Measurements from ENCODE around the gene LCAT. TPM values are rescaled to one million over a fixed set of nuclear protein-coding genes. Genes with fewer than 3 reads are reported as not detected.
"Not testable (repeated sequence)": the region's sequence is repeated elsewhere in the genome, so short reads cannot be mapped to it uniquely, and the experiment has no call there.

LCAT gene
- total RNA-seq, 1 donor from 2014 or later, result 15.3 TPM

DNA sequence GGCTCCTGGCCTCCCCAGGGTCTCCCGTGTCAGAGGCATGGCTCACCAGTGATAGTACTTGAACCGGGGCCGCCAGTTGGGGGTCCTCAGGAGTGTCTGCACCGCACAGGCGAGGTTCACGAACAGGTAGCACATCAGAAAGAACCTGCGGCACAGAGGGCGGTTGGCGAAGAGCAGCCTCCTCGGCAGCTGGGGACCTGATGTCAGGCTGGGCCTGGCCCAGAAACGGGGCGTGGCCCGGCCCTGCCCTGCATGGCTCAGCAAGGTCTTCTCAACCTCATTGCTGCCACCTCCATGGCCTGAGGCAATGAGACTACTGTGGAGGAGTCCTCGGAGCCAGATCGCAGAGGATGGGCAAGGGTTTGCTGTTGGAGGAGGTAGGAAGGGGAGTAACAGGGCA, 4.1 kb upstream of the LCAT start:
- DNase-seq (ENCODE audit: low read depth), result no peak

DNA sequence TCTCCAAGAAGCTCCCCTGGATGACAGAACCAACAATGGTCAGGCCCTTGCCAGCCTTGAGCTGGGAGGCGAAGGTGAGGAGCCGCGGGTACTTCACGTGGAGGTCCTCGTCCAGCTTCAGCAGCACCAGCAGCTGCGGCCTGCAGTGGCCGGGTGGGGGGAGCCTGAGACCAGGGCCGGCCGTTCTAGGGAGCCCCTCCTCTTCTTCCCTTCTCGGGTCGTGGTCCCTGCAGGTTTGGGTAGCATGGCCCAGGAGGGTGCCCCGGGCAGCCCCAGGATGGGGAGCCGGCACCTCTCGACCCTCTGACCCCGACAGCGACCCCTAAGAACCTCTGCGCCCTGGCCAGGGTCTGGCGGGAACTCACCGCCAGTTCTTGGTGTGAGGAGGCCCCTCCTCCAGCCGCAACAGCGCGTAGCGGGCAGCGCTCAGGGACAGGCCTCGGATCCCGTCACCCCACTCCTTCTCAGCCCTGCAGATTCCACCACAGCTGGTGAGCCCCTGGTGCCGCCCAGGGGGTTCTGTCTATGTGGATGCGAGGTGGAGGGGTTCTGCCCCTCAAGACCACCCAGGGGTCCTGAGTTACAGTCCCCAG, 3.1 kb upstream of the LCAT start:
- no peak for DNase-seq (ENCODE audit: low read depth)

DNA sequence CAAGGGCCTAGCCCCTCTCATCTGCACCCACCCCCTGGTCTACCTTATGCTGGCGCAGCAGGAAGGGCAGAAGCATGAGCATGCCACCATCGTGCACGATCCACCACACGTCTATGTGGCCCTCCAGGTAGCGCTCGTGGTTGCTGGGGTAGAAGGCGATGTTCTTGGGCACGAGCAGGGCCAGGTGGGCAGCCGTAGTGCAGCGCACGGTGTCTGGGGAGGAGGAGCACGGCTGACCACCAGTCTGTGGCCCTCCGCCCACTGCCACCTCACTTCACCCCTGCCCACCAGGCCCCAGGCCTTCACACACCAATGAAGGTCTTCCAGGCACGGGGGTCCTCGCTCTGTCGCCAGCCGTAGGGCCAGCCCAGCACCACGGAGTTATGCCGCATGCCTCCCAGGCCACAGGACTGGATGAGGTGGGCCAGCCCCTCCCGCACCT, 2.2 kb upstream of the LCAT start:
- DNase-seq (ENCODE audit: low read depth), result no peak

DNA sequence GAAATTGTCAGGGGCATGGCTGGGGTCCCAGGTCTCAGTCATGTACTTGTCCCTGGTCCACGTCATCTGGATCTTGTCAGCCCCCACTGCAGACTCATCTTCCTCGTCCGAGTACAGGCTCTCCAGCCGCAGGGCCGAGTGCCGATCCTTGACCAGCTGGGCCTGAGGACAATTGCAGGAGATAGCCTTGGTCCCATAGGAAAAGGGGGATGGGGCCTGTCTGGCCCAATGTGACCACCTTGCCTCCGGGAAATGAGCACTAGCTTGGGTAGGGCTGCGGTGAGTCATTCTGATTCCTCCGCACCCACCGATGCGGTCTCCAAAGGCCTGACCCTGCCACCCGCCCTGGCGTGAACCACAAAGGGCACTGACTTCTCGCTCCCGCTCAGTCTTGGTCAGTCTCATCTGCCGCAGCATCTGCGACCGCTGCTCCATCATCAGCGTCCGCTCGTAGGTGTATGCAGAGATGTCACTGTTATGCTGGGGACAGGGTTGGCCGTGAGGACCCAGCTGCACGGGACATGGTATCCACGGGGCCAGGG, 1.5 kb upstream of the LCAT start:
- DNase-seq (ENCODE audit: low read depth), result peak; percentile 61

DNA sequence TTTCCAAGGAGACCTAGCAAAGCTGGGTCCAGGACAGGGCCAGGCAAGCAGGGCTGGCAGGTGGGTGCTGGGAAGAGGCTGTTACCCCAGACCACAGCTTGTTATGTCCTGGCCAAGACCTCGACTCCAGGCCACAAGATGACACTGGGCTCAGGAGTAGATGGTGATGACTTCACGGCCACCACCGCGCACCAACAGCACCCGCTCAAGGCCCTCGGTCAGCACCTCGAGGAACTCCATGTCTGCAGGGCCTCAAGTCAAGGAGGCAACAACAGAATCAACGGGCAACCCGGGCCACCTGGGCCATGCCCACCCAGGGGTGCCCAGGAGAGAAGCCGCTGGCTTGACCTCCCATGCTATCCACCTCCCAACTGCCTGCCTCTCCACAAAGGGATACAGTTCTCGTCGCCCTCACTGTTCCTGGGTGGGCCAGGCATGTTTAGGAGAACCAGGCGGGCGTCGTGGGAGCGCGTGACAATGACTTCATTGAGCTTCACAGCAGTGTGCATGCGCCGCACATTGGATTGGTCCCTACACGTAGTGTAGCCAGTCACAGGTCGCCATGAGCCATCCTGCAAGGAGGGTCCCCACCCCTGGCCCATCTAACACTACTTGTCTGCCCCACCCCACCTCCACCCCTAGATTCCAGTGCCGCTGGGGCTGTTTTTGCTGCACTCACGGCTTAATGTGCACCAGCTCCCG, 921 bp upstream of the LCAT start:
- peak; percentile 61 for DNase-seq (ENCODE audit: low read depth)

DNA sequence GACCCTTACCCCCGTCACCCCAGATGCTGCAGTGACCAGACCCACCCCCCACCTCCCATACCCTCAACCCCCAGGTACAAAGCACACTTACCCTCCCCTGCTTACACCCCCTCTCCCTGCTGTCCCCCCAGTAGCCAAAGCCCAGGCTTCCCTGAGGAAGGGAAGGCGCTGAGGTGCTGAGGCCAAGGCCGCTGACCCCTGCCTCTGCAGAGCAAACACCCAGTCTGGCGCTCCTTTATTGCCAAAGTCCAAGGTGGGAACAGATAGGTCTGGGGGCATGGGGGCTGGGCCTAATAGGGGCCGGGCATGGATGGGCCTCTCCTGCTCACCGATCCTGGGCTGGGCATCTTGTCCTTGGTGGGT, 683 bp downstream of the LCAT start:
- DNase-seq (ENCODE audit: low read depth), result no peak

DNA sequence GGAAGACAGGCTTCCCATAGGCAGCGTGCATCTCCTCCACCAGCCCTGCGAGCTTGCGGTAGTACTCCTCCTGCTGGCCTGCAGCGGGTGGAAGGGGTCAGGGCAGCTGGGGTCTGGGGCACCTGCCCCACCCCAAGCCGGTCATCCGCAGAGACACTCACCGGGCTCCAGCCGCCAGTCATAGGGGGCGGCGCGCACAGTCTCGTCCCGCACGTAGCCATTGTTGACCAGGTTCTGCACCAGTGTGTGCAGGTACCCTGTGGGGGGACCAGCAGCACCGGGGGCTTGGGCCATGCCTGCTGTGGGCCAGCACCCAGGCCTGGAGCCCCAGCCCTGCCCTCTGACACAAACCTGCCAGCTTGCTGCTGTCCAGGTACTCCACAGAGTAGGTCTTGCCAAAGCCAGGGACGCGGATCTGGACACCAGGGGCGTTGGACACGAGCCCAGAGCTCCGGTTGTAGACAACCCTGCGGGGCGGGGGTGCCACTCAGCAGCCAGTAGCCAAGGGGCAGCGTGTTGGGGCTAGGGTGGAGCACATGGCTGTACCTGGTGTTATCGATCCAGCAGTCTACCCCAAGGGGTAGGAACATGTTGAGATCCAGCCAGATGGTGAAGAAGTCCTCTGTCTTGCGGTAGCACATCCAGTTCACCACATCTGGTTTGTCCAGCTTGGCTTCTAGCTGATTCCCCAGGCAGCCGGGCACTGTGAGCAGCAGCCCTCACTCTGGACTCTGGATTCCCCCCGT, 1.2 kb downstream of the LCAT start:
- DNase-seq (ENCODE audit: low read depth), result no peak

DNA sequence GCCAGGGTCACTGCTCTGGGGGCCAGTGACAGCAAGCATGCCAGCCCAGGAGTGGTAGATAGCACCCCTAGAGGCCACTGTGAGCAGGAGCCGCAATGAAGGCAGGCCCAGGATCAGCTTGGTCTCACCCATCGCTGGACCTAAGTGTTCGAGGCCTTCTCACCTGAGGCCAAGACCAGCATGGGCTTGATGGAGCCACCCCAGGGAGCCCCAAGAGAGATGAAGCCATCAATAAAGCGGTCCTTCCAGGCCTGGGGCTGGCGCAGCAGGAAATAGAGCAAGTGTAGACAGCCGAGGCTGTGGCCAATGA, 1.8 kb downstream of the LCAT start:
- DNase-seq (ENCODE audit: low read depth), result peak; percentile 40

DNA sequence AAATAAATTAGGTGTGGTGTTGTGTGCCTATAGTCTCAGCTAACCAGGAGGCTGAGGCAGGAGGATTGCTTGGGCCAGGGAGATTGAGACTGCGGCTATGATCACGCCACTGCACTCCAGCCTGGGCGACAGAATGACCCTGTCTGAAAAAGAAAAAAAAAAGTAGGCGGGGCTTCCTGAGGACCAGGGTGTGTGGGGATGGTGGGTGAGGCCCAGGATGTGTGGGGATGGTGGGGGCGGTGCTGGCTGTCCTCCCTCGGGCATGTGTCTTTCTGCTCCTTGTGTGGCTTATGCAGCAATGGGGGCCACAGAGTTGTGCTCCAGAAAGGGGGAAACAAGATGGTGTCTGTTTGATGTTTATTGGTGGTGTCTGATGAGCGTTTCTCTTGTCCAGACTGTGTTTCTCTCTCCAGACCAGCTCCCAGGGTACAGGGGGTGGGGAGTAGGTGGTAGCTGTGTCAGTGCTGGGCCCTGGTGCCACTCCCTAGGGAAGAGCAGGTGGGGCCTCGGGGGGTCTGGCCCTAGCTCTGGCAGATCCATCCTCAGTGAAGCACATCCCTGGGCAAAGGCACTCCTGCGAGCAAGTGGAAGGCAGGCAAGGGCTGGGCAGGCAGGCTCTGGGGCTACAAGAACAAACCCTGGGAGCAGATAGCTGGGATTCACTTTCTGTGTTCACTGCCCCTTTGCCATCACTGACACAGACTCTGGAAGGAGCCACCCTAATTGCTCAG, 2.3 kb downstream of the LCAT start:
- DNase-seq (ENCODE audit: low read depth), result no peak

DNA sequence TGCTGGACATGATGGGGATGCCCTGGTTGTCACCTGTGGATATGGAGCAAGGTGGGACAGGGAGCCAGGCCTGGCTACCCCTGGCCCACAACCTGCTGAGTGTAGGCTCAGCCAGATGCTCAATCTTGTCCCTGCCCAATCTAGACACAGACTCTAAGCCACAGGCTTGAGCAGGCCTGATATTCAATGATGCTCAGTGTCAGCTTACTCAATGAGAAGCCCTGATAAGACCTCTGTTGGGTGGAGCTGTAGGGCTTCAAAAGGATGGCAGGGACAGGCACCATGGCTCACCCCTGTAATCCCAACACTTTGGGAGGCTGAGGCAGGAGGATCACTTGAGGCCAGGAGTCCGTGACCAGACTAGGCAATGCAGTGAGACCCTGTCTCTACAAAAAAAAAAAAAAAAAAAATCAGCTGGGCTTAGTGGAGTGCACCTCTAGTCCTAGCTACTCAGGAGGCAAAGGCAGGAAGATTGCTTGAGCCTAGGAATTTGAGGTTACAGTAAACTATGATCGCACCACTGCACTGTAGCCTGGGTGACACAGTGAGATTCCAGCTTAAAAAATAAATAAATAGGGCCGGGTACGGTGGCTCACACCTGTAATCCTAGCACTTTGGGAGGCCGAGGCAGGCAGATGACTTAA, 3.4 kb downstream of the LCAT start:
- no peak for DNase-seq (ENCODE audit: low read depth)

DNA sequence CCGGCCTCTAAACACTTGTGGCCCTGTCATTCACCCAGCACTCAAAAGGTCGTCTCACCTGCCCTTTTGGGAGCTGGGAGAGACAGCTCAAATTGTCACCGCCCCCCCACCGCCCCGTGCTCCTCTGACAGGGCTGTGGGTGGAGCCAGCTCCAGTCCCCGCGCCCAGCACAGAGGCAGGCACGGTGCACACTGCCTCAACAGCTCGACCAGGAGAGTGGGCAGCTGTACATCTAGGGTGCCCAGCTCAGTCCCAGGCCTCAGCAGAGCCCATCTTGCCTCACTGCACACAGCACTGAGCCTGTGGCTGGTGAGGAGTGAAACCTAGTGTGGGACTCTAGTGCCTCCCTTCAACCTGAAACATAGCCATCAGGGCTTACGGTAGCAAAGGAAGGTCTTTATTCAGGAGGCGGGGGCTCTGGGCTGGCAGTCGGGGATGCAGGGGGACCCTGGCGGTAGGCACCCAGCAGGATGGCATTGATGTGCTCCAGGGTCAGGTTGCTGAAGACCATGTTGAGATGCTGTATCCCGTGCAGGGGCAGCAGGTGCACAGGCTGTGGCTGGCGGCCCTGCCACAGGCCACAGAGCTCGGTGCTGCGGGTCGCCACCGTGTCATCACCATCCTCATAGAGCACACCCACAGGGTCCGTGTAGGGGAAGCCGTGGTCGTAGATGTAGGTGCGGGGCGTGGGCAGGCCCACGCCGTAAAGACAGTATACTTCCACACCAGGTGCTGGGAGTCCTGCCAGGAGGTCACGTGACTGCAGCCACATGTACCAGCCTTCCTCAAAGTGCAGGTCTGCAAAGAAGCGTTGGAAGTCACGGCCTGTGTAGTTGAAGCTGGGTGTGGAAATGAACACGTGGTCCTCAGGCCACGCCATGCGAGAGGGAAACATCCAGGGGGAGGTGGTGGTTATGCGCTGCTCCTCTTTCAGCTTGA, 4.1 kb downstream of the LCAT start:
- DNase-seq (ENCODE audit: low read depth), result peak; percentile 36

DNA sequence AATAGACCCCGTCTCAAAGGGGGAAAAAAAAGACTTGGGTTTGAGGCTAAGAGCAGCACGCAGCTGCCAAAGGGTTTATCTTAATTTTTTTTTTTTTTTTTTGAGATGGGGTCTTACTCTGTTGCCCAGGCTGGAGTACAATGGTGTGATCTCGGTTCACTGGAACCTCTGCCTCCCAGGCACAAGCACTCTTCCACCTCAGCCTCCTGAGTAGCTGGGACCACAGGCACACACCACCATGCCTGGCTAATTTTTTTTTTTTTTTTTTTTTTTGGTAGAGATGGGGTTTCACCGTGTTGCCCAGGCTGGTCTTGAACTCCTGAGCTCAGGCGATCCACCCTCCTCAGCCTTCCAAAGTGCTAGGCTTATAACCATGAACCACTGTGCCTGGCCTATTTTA, 6.2 kb downstream of the LCAT start:
- DNase-seq (ENCODE audit: low read depth), result not testable (repeated sequence)

DNA sequence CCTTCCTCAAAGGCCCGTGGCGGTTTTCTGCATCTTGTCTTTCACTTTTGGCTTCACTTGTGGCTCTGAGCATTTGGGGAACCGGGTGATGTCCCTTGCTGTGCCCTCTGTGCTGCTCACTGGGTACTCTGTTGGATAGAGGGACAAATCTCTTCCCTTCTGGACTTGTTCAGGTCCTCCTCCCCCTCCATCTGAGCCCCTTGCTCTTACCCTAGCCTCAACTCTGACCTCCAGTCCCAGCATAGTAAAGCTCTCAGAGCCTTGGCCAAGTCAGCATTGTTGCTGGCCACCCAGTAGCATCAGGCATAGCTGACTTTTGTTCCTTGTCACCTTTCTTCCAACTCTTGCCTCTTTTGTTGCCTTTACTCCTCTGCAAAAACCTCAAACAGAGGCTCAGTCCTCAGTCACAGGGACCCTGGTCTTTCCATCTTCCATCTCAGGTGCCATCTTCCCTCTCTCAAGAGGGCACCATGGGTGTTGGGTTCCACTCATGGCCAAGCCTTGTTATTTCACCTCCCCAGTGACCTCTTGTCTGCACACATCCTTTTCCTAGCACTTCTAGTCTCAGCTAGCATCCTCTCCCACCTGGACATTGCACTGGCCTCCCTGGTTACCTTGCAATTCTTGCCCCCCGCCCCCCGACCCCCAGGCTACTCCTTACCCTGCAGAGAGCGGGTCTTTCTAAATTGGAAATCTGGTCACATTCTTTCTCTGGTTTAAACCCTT, 6.9 kb downstream of the LCAT start:
- peak; percentile 67 for DNase-seq (ENCODE audit: low read depth)

DNA sequence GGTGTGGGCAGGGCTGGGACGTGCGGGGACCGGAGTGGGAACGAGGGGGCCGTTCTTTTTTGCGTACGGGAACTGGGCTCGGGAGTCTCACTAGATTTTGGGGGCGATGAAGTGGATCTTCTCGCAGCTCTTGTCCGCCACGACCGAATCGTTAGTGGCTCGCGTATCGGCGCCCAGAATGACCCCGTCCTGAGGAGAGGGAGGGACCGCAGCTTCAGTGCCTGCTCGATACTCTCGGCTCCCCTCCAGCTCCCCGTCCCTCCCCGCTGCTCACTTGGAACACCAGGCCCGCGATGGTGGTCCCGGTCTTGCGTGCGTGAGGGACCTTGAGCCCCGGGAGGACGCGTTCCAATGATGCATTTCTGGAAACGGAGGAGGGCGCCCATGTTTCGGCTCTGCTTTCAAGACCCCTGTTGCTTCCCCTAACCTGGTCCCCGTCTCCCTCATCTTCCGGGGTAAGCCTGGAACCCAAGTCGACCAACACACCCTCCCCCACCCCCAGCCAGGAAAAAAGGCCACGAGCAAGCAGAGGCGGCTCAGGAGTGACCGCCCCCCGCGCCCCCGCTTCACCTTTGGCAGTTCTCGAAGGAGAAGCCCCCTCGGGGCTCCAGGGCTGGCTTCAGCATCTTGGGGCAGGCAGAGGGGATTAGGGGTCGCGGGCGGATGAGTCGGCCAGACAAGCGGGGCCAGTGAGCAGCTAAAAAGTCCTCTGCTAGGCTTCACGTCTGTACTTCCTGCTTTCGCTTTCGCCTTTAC, 7.6 kb downstream of the LCAT start, which contains the start of gene PSMB10:
PSMB10 (minus strand) TSS at position 727 of the 756 bp plus-strand sequence; CDS start at position 626, 101 bp downstream.
- peak; percentile 54 for DNase-seq (ENCODE audit: low read depth)

DNA sequence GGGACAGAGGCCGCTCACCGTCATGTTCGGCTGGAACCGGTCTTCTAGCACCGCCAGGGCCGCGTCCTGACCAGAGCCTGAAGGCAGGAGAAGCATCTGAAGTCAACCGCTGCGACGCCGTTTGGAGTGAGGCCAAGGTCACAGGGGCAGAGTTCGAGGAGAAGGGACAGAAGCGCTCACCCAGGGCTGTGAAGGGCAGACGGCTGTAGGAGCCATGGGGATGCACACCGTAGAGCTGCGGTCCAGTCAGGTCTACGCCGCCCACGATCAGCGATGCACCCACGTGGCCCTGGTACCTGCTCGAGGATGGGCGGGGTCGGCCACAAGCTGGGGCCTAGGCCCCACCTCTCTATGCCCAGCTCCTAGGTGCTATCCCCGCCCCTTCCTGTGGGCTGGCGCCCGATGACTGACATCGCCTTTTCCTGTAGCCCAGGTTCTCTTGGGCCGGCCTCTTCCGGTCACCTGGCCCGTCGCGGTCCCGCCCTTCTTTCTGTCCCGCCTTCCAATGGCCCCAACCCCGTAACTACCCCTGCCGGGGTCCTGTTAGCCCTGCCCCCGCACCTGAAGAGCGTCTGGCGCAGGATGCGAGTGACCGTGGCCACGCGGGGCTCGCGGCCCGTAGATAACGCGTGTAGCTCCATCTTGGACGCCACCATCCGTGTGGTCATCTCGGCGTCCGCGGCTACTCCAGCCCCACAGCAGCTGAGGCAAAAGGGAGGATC, 8.4 kb downstream of the LCAT start:
- peak; percentile 92 for DNase-seq (ENCODE audit: low read depth)

DNA sequence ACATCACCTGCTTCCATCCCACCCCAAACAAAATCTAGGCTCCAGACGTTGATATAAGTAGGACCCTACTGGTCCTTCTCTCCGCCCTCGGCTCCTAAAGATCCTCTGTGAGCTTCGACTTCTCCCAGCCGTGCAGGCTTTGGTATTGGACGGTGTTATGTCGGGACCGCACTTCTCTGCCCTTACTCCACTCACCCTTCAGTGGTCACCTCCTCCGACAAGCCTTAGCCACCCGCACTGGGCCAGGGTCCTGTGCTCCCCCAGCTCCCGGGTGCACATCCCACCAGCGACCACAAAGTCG, 8.9 kb downstream of the LCAT start:
- DNase-seq (ENCODE audit: low read depth), result no peak

DNA sequence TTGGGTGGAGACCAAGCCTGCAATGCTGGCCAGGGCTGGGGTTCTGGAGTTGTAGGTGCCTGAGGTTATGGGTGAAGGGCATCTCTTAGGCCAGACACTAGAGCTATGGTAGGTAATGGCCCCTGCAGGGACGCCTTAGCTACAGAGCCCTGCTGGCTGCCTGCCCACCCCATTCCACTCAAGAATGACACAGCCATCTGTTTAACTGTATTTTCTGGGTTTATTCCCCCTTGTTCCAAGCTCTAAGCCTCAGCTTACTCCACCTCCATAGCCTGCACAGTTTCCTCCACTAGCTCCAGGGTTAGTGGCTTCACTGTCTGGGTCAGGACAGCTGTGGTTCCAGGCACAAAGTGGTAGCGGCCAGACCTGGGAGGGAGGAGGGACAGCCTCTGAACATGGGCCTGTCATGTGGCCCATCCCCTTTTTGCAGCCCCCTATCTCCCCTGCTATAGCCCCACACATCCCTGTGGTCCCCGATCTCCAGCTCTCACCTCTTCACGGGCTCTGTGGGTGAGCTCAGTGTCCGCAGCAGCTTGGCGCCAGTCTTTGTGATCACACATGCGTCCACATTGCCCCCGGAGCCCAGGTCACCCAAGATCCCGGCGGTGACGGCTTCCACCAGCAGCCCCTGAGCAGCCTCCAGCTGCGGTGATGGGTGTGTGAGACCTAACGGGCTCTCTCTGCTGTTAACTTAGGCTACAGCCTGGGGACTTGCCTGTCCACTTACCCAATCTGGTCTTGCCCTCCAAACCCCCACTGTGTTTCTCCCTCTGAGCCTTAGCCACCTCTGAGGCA, 9.4 kb downstream of the LCAT start:
- DNase-seq (ENCODE audit: low read depth), result peak; percentile 36

All from myocyte (in vitro differentiated cells).